Activated T-cell treated with anti-CD3 and anti-CD28 coated beads, Interleukin-2, amount 50 U/mL, for 24 hours (primary cell): ENCODE data around the gene SRGAP3.

Source experiments
- DNase-seq: peaks from one replicate; pipeline ENCODE4 v3.0.0-alpha.2; 2020
- H3K27ac Mint-ChIP-seq: 2 replicates; pipeline ENCODE4 v1.8.0; 2020; ENCODE audit warnings: mild to moderate bottlenecking, mixed read lengths
- H3K27me3 Mint-ChIP-seq: 2 replicates; pipeline ENCODE4 v1.8.0; 2020; ENCODE audit warnings: mixed read lengths
- H3K36me3 Mint-ChIP-seq: 2 replicates; pipeline ENCODE4 v1.8.0; 2020; ENCODE audit warnings: low read depth, mixed read lengths
- H3K4me1 Mint-ChIP-seq: 2 replicates; pipeline ENCODE4 v1.8.0; 2020; ENCODE audit warnings: low read depth, mixed read lengths
- H3K4me3 Mint-ChIP-seq: 2 replicates; pipeline ENCODE4 v1.8.0; 2020; ENCODE audit warnings: mild to moderate bottlenecking, moderate library complexity, mixed read lengths
- H3K9me3 Mint-ChIP-seq: 2 replicates; pipeline ENCODE4 v1.8.0; 2020; ENCODE audit warnings: mixed read lengths

SRGAP3 gene

DNA sequence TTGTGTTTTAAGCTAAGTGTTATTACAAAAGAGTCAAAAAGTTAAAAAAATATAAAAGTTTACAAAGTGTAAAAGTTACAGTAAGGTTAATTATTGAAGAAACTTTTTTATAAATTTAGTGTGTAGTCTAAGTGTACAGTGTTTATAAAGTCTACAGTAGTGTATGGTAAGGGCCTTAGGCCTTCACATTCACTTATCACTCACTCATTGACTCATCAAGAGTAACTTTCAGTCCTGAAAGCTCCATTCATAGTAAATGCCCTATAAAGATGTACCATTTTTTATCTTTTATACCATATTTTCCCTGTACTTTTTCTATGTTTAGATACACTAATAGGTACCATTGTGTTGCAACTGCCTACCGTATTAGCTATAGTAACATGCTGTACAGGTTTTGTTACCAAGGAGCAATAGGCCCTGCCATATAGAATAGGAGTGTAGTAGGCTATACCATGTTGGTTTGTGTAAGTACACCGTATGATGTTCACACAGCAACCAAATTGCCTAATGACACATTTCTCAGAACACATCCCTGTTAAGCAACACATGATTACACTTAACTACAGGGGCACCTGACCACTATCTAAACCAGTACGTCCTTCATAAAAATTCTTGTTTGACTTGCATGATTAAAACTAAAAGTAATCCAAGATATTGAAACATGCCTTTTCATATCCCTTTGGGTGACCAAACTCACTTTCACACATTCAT is 303.4 kb downstream of the SRGAP3 start:
- Mint-ChIP-seq H3K27me3 (no peaks in the 10 kb centered on the region), H3K9me3 (peaks cover 13% of the 10 kb centered on the region), H3K36me3 (peaks cover 78% of the 10 kb centered on the region), H3K27ac (no peak overlapping the region), H3K4me1 (peaks cover 5% of the 10 kb centered on the region), H3K4me3 (no peak overlapping the region)
- DNase-seq = no peak

- H3K4me1 Mint-ChIP-seq = no peaks in the 10 kb centered on the region
- H3K4me3 Mint-ChIP-seq = no peak overlapping the region
- H3K27me3 Mint-ChIP-seq = no peaks in the 10 kb centered on the region
- H3K36me3 Mint-ChIP-seq = peaks cover 92% of the 10 kb centered on the region
- no peak overlapping the region for H3K27ac Mint-ChIP-seq
- DNase-seq = no peak
- peaks cover 13% of the 10 kb centered on the region for H3K9me3 Mint-ChIP-seq
Observed at GRCh38 chr3:8942746-8943488, 306.5 kb downstream of the SRGAP3 start.

DNA sequence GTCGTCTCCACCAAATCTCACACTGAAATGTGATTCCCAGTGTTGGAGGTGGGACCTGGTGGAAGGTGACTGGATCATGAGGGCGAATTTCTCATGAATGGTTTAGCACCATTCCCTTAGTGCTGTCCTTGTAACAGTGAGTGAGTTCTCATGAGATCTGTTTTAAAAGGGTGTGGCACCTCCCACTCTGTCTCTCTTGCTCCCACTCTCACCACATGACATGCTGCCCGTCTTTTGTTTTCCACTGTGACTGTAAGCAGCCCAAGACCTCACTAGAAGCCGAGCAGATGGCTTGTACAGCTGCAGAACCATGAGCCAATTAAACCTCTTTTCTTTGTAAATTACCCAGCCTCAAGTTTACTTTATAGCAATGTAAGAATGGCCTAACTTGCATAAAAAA is 307.3 kb downstream of the SRGAP3 start:
- Mint-ChIP-seq H3K27ac (no peak overlapping the region), H3K9me3 (peaks cover 13% of the 10 kb centered on the region), H3K36me3 (peaks cover 92% of the 10 kb centered on the region), H3K4me3 (no peak overlapping the region), H3K27me3 (no peaks in the 10 kb centered on the region), H3K4me1 (no peaks in the 10 kb centered on the region)
- DNase-seq = no peak

DNA sequence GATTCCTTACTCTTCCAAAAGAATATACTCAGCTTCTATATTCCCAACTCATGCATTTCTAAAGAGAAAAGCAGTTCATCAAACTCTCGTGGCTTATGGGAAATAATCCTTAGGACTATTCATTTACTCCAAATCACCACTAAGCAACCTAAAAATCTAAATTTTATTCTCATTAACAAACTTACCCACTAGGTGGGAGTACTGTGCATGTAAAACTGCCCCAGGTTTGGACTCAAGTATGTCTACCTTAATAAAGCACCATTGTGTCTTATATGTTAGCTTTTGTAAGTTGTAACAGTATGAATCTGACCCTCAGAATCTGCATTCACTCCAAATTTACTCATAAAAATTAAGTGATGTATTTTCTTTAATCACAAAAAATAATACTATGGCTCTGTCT is 311.4 kb downstream of the SRGAP3 start:
- Mint-ChIP-seq H3K4me3 (no peak overlapping the region), H3K36me3 (peaks cover 94% of the 10 kb centered on the region), H3K4me1 (no peaks in the 10 kb centered on the region), H3K27me3 (no peaks in the 10 kb centered on the region), H3K27ac (no peak overlapping the region), H3K9me3 (peaks cover under 1% of the 10 kb centered on the region)
- DNase-seq = no peak

- no peaks in the 10 kb centered on the region for H3K9me3 Mint-ChIP-seq
- DNase-seq = no peak
- H3K4me1 Mint-ChIP-seq = no peaks in the 10 kb centered on the region
- H3K27ac Mint-ChIP-seq = no peak overlapping the region
- H3K36me3 Mint-ChIP-seq = peaks cover 92% of the 10 kb centered on the region
- no peaks in the 10 kb centered on the region for H3K27me3 Mint-ChIP-seq
- no peak overlapping the region for H3K4me3 Mint-ChIP-seq
Observed at GRCh38 chr3:8937064-8938020, 312.1 kb downstream of the SRGAP3 start.

- Mint-ChIP-seq H3K36me3 (peaks cover 77% of the 10 kb centered on the region), H3K4me3 (no peak overlapping the region), H3K9me3 (no peaks in the 10 kb centered on the region), H3K27me3 (no peaks in the 10 kb centered on the region), H3K27ac (no peak overlapping the region), H3K4me1 (no peaks in the 10 kb centered on the region)
- DNase-seq = no peak
Observed at GRCh38 chr3:8932507-8932906, 316.9 kb downstream of the SRGAP3 start.

- no peak for DNase-seq
- no peaks in the 10 kb centered on the region for H3K27me3 Mint-ChIP-seq
- no peak overlapping the region for H3K27ac Mint-ChIP-seq
- H3K9me3 Mint-ChIP-seq = no peaks in the 10 kb centered on the region
- H3K4me1 Mint-ChIP-seq = no peaks in the 10 kb centered on the region
- H3K36me3 Mint-ChIP-seq = peaks cover 74% of the 10 kb centered on the region
- no peak overlapping the region for H3K4me3 Mint-ChIP-seq
Observed at GRCh38 chr3:8931342-8931741, 318.1 kb downstream of the SRGAP3 start.
